Epithelial cell of prostate (primary cell): ENCODE data around the gene PDZK1.
"Not testable (repeated sequence)": the region's sequence is repeated elsewhere in the genome, so short reads cannot be mapped to it uniquely, and the experiment has no call there.

ENCODE experiments used
- DNase-seq: peaks from one replicate; pipeline ENCODE4 v3.0.0-alpha.2; 2011; ENCODE audit warnings: low read depth, low spot score
- H3K27ac ChIP-seq: fragments of 450-650 bp; 2 replicates; pipeline ENCODE4 v1.5.1; 2017; ENCODE audit warnings: mild to moderate bottlenecking

PDZK1 gene

GRCh38 chr1:145711213-145711651 lies 4.1 kb upstream of the PDZK1 start:
- H3K27ac ChIP-seq: no peak overlapping the region
- DNase-seq: no peak

- DNase-seq: no peak
- H3K27ac ChIP-seq: no peak overlapping the region
Measured at GRCh38 chr1:145710291-145711027, 3.3 kb upstream of the PDZK1 start.

GRCh38 chr1:145708063-145708462 lies 895 bp upstream of the PDZK1 start:
- no peak overlapping the region for H3K27ac ChIP-seq
- no peak for DNase-seq

- DNase-seq: peak; percentile 87
Measured at GRCh38 chr1:145706086-145706664, 993 bp downstream of the PDZK1 start.

GRCh38 chr1:145705622-145706021 lies 1.5 kb downstream of the PDZK1 start:
- peak overlapping the region; percentile 37 for H3K27ac ChIP-seq

More at GRCh38 chr1:145706086-145706664, 993 bp downstream of the PDZK1 start:
- peak overlapping the region; percentile 37 for H3K27ac ChIP-seq

GRCh38 chr1:145702826-145703225 lies 4.3 kb downstream of the PDZK1 start:
- no peak for DNase-seq
- H3K27ac ChIP-seq: no peak overlapping the region

More at GRCh38 chr1:145705622-145706021, 1.5 kb downstream of the PDZK1 start:
- no peak for DNase-seq

GRCh38 chr1:145702052-145702451 lies 5.1 kb downstream of the PDZK1 start:
- DNase-seq: no peak
- H3K27ac ChIP-seq: no peak overlapping the region

GRCh38 chr1:145701306-145701862 lies 5.8 kb downstream of the PDZK1 start:
- no peak for DNase-seq
- H3K27ac ChIP-seq: no peak overlapping the region

- H3K27ac ChIP-seq: no peak overlapping the region
- no peak for DNase-seq
Measured at GRCh38 chr1:145696630-145696960, 10.6 kb downstream of the PDZK1 start.

GRCh38 chr1:145695821-145696629 lies 11.1 kb downstream of the PDZK1 start:
- H3K27ac ChIP-seq: no peak overlapping the region
- no peak for DNase-seq

GRCh38 chr1:145692785-145693443 lies 14.3 kb downstream of the PDZK1 start:
- no peak overlapping the region for H3K27ac ChIP-seq
- DNase-seq: no peak

- H3K27ac ChIP-seq: peak overlapping the region; percentile 21
- peak; percentile 69 for DNase-seq
Measured at GRCh38 chr1:145690587-145691558, 16.3 kb downstream of the PDZK1 start.

GRCh38 chr1:145689922-145690321 lies 17.2 kb downstream of the PDZK1 start:
- no peak overlapping the region for H3K27ac ChIP-seq
- no peak for DNase-seq

- no peak for DNase-seq
- H3K27ac ChIP-seq: no peak overlapping the region
Measured at GRCh38 chr1:145688924-145689323, 18.2 kb downstream of the PDZK1 start.

- H3K27ac ChIP-seq: no peak overlapping the region
- DNase-seq: no peak
Measured at GRCh38 chr1:145688328-145688727, 18.8 kb downstream of the PDZK1 start.

- not testable (repeated sequence) for H3K27ac ChIP-seq, DNase-seq
Measured at GRCh38 chr1:145686078-145686477, 21.1 kb downstream of the PDZK1 start.

GRCh38 chr1:145684858-145685257 lies 22.3 kb downstream of the PDZK1 start:
- not testable (repeated sequence) for H3K27ac ChIP-seq, DNase-seq

- DNase-seq, H3K27ac ChIP-seq: not testable (repeated sequence)
Measured at GRCh38 chr1:145673217-145673616, 34.0 kb downstream of the PDZK1 start.
